Calu3 (cell line): ENCODE data around the gene RALGAPB. TPM values are rescaled to one million over a fixed set of nuclear protein-coding genes. Genes with fewer than 3 reads are reported as not detected.

Experiments used
- BruUV-seq: library from RNA; stranded (reverse); fragments of 400-500 nt; replicated peaks from 2 replicates; lab custom pipeline; 2021; lab: Mats Ljungman, UMichigan
- CTCF ChIA-PET: fragments of 300-600 bp; sonication (Branson Sonifier 250); formaldehyde crosslinking; loops from one replicate; lab custom pipeline; 2022; ENCODE audit warnings: antibody characterized with exemption; lab: Charles Lee
- DNase-seq: peaks from one replicate; pipeline ENCODE4 v3.0.0; 2022
- H3K27ac Mint-ChIP-seq: one replicate; pipeline ENCODE4 v1.8.0; 2022; ENCODE audit warnings: mixed read lengths; ENCODE audit not compliant: unreplicated experiment
- H3K27me3 Mint-ChIP-seq: one replicate; pipeline ENCODE4 v1.8.0; 2022; ENCODE audit warnings: mixed read lengths; ENCODE audit not compliant: unreplicated experiment
- H3K36me3 Mint-ChIP-seq: one replicate; pipeline ENCODE4 v1.8.0; 2022; ENCODE audit warnings: mild to moderate bottlenecking, moderate library complexity, mixed read lengths; ENCODE audit not compliant: insufficient read depth, unreplicated experiment
- H3K4me1 Mint-ChIP-seq: one replicate; pipeline ENCODE4 v1.8.0; 2022; ENCODE audit warnings: mild to moderate bottlenecking, low read depth, mixed read lengths; ENCODE audit not compliant: unreplicated experiment
- H3K4me3 Mint-ChIP-seq: one replicate; pipeline ENCODE4 v1.8.0; 2022; ENCODE audit warnings: mild to moderate bottlenecking, low read depth, moderate library complexity, mixed read lengths; ENCODE audit not compliant: unreplicated experiment
- H3K9me3 Mint-ChIP-seq: one replicate; pipeline ENCODE4 v1.8.0; 2022; ENCODE audit warnings: low read depth, mixed read lengths; ENCODE audit not compliant: unreplicated experiment
- intact Hi-C: fragments of 100-400 bp; cut with micrococcal nuclease; formaldehyde crosslinking; loops from one replicate; pipeline ENCODE4 v1.10.0; 2022; ENCODE audit not compliant: unreplicated experiment
- total RNA-seq: library from RNA; stranded (reverse); gene quantifications from 2 replicates; pipeline ENCODE4 v1.2.3, GENCODE V29; 2022
- TF ChIP-seq, protein P1 (sequence below): fragments of 200-600 bp; IDR thresholded peaks from one replicate; pipeline ENCODE4 v1.8.0; 2022; ENCODE audit warnings: antibody characterized with exemption; ENCODE audit not compliant: unreplicated experiment

RALGAPB gene
- total RNA-seq, 1 experiment from 2014 or later: 59.8 TPM

DNA sequence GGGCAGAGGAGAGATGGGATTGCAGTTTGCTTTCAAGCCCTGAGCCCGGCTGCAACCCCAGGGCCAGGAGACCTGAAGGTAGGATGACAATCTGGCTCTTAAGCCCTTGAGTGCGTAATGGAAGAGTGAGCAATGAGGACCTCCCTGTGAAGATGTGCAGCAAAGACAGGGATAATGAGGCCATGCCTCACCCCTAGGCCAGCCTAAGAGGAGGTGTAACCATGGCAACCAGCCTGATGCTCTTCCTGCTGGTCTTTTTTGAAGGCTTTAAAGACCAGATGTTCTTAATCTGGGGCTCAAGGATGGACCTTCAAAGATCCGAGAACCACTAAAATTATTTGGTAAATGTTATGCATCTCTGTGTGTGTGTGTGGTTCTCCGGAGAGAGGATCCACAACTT, 137.2 kb downstream of the RALGAPB start:
- intact Hi-C loops: no loop called here
- no peaks in the 10 kb centered on the region for H3K9me3 Mint-ChIP-seq
- H3K4me3 Mint-ChIP-seq: no peak overlapping the region
- H3K27me3 Mint-ChIP-seq: no peaks in the 10 kb centered on the region
- no peak overlapping the region for H3K27ac Mint-ChIP-seq
- BruUV-seq: no TSS peak
- CTCF ChIA-PET: interaction anchor here (0.6 to 1.1 kb wide), 2 partner anchors 10 to 374 kb away, joined by 3 read pairs; no protein-coding TSS in a partner anchor
- DNase-seq: no peak
- TF ChIP-seq, protein P1, sequence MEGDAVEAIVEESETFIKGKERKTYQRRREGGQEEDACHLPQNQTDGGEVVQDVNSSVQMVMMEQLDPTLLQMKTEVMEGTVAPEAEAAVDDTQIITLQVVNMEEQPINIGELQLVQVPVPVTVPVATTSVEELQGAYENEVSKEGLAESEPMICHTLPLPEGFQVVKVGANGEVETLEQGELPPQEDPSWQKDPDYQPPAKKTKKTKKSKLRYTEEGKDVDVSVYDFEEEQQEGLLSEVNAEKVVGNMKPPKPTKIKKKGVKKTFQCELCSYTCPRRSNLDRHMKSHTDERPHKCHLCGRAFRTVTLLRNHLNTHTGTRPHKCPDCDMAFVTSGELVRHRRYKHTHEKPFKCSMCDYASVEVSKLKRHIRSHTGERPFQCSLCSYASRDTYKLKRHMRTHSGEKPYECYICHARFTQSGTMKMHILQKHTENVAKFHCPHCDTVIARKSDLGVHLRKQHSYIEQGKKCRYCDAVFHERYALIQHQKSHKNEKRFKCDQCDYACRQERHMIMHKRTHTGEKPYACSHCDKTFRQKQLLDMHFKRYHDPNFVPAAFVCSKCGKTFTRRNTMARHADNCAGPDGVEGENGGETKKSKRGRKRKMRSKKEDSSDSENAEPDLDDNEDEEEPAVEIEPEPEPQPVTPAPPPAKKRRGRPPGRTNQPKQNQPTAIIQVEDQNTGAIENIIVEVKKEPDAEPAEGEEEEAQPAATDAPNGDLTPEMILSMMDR: no peak
- H3K4me1 Mint-ChIP-seq: peaks cover 30% of the 10 kb centered on the region
- H3K36me3 Mint-ChIP-seq: no peaks in the 10 kb centered on the region

DNA sequence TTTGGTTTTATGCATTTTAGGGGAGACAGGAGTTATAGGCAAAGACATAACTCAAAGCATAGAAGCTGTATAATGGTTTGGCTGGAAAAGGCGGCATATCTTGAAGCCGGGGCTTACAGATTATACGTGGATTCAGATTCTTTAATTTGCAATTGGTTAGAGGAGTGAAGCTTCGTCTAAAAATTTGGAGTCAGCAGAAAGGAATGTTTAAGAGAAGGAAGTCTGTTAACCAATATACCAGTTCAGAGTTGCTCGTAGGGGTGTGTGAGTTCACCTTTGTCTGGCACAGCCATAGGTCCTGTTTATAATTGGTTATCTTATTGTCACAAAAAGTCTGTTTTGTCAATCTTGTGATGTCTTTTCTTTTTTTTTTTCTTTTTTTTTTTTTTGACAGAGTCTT, 137.9 kb downstream of the RALGAPB start:
- Mint-ChIP-seq H3K27me3 (no peaks in the 10 kb centered on the region), H3K27ac (no peak overlapping the region), H3K9me3 (no peaks in the 10 kb centered on the region), H3K4me3 (no peak overlapping the region), H3K36me3 (no peaks in the 10 kb centered on the region), H3K4me1 (peaks cover 23% of the 10 kb centered on the region)
- TF ChIP-seq, protein P1: no peak
- intact Hi-C loops: no loop called here
- DNase-seq: no peak
- no TSS peak for BruUV-seq
- CTCF ChIA-PET: interaction anchor here (0.6 to 1.1 kb wide), 3 partner anchors 11 to 373 kb away, joined by 3 read pairs; no protein-coding TSS in a partner anchor

DNA sequence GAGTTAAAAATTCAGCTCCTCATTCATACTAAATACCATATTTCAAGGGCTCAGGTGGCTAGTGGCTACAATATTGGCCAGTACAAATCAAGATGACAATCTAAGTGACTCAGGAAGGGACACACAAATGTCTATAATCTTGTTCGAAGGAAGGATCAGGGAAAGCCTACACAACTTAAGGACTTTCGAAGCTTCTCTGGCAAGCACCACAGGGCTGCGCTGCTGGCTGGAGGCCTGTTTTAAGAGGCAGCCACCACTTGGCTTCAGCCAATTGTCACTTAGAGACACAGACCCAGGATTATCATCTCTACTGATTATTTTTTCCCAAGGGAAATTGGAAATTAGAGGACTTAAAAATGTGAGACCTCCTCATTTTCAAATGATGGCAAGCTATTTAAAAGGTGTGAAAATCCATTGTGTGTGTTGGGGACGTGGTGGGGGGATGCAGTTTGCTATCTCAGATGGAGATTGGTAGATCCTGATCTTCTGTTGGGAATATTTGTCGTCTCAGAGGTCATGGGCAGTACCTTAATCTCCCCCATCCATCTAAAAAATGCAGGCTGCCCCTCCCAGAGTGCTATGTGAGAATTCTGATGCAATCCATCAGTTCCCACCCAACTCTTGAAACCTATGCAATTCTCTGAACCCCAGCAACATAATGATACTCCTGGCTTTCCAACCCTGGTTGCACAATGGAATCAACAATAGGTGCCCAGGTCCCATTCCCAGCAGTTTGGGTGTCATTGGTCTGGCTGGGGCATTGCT, 140.3 kb downstream of the RALGAPB start:
- no peak overlapping the region for H3K4me3 Mint-ChIP-seq
- TF ChIP-seq, protein P1: no peak
- intact Hi-C loops: no loop called here
- H3K36me3 Mint-ChIP-seq: peaks cover 4% of the 10 kb centered on the region
- CTCF ChIA-PET: interaction anchor here (1.0 kb wide), 1 partner anchor 10 kb away, joined by 3 read pairs; no protein-coding TSS in a partner anchor
- no peaks in the 10 kb centered on the region for H3K27me3 Mint-ChIP-seq
- BruUV-seq: no TSS peak
- peaks cover 17% of the 10 kb centered on the region for H3K4me1 Mint-ChIP-seq
- no peak overlapping the region for H3K27ac Mint-ChIP-seq
- no peak for DNase-seq
- no peaks in the 10 kb centered on the region for H3K9me3 Mint-ChIP-seq

DNA sequence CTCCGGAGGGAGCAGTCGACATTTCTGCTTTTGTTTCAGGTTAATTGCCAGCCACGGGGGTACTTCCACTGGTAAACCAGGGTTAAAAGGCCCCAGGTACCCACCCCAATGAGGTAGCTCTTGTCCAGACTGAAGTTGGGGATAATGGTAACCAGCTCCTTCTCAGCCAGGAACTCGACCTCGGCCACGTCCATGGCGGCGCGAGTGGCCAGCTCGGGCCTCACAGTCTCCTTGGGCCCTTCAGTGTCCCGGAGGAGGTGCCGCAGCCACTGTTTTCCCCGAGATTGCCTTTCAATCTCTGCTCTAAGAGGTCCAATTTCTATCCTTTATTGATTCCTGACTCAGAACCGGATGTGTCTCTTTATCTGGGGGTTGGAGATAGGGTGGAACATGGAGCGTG, 142.6 kb downstream of the RALGAPB start:
- Mint-ChIP-seq H3K27me3 (no peaks in the 10 kb centered on the region), H3K4me1 (peaks cover 6% of the 10 kb centered on the region), H3K27ac (no peak overlapping the region), H3K36me3 (peaks cover 4% of the 10 kb centered on the region), H3K9me3 (no peaks in the 10 kb centered on the region), H3K4me3 (no peak overlapping the region)
- CTCF ChIA-PET: interaction anchor here (1.0 to 1.1 kb wide), 2 partner anchors 14 kb away, joined by 3 read pairs; no protein-coding TSS in a partner anchor
- DNase-seq: no peak
- TF ChIP-seq, protein P1: no peak
- no TSS peak for BruUV-seq
- intact Hi-C loops: no loop called here
